Muscle layer of duodenum (tissue), 2 donors: ENCODE results near the gene CERS3.
A peak's percentile ranks its signal among the peaks of the same experiment; 100 is the strongest.

Experiments
- H3K27ac ChIP-seq: one replicate; pipeline ENCODE4 v1.7.0; 2013; ENCODE audit warnings: mild to moderate bottlenecking, low read length
- H3K27me3 ChIP-seq: one replicate; pipeline ENCODE4 v1.7.0; 2013; ENCODE audit warnings: low read depth, mild to moderate bottlenecking, control low read depth, low read length
- H3K36me3 ChIP-seq, 2 donors: one replicate each; pipeline ENCODE4 v1.7.0; 2013; ENCODE audit warnings: low read length in 2 of 2, control low read depth in 1 of 2, mild to moderate bottlenecking in 1 of 2; ENCODE audit not compliant: insufficient read depth in 2 of 2, control insufficient read depth in 1 of 2
- H3K4me1 ChIP-seq, 2 donors: one replicate each; pipeline ENCODE4 v1.7.0; 2013; ENCODE audit warnings: low read length in 2 of 2, mild to moderate bottlenecking in 2 of 2, control low read depth in 1 of 2, moderate library complexity in 1 of 2; ENCODE audit not compliant: insufficient read depth in 2 of 2, control insufficient read depth in 1 of 2
- H3K4me3 ChIP-seq, 2 donors: one replicate each; pipeline ENCODE4 v1.7.0; 2013; ENCODE audit warnings: low read length in 2 of 2, low read depth in 1 of 2, mild to moderate bottlenecking in 1 of 2
- H3K9me3 ChIP-seq, 2 donors: one replicate each; pipeline ENCODE4 v1.7.0; 2013; ENCODE audit warnings: low read length in 2 of 2, control low read depth in 1 of 2, mild to moderate bottlenecking in 1 of 2; ENCODE audit not compliant: control insufficient read depth in 1 of 2
- donor health status: healthy.

The CERS3 gene

GRCh38 chr15:100373120-100373896 lies 155.4 kb downstream of the CERS3 start:
- peaks cover 12% of the 10 kb centered on the region for H3K27me3 ChIP-seq
- H3K4me3 ChIP-seq = peak overlapping the region; percentile 33 to 48
- H3K36me3 ChIP-seq = no peaks in the 10 kb centered on the region
- no peak overlapping the region for H3K27ac ChIP-seq
- H3K4me1 ChIP-seq = no peaks in the 10 kb centered on the region
- H3K9me3 ChIP-seq = peaks cover 0 to 13% of the 10 kb centered on the region in 2 donors

- H3K27ac ChIP-seq = no peak overlapping the region
- peaks cover 0 to 11% of the 10 kb centered on the region in 2 donors for H3K9me3 ChIP-seq
- H3K27me3 ChIP-seq = peaks cover 12% of the 10 kb centered on the region
- no peaks in the 10 kb centered on the region for H3K4me1 ChIP-seq
- H3K36me3 ChIP-seq = no peaks in the 10 kb centered on the region
- peak overlapping the region; percentile 33 to 48 for H3K4me3 ChIP-seq
Measured at GRCh38 chr15:100372739-100373119, 156.0 kb downstream of the CERS3 start.

GRCh38 chr15:100355342-100355741 lies 173.4 kb downstream of the CERS3 start:
- no peak overlapping the region for H3K4me3 ChIP-seq
- no peaks in the 10 kb centered on the region for H3K36me3 ChIP-seq
- no peaks in the 10 kb centered on the region for H3K27me3 ChIP-seq
- H3K9me3 ChIP-seq = no peaks in the 10 kb centered on the region
- no peak overlapping the region for H3K27ac ChIP-seq
- no peaks in the 10 kb centered on the region for H3K4me1 ChIP-seq

GRCh38 chr15:100353449-100353848 lies 175.3 kb downstream of the CERS3 start:
- Histone ChIP-seq H3K27ac (no peak overlapping the region), H3K4me3 (no peak overlapping the region), H3K9me3 (no peaks in the 10 kb centered on the region), H3K27me3 (no peaks in the 10 kb centered on the region), H3K36me3 (no peaks in the 10 kb centered on the region), H3K4me1 (no peaks in the 10 kb centered on the region)

- Histone ChIP-seq H3K4me3 (peak overlapping the region; percentile 85), H3K9me3 (no peaks in the 10 kb centered on the region), H3K27me3 (no peaks in the 10 kb centered on the region), H3K27ac (peak overlapping the region; percentile 94), H3K36me3 (no peaks in the 10 kb centered on the region), H3K4me1 (no peaks in the 10 kb centered on the region)
Measured at GRCh38 chr15:100350434-100351226, 178.1 kb downstream of the CERS3 start.
